Left cardiac atrium (tissue), 4 donors: ENCODE results near the gene SLITRK2. TPM values are rescaled to one million over a fixed set of nuclear protein-coding genes. Genes with fewer than 3 reads are reported as not detected.

Experiments used
- ATAC-seq, 2 donors: fragments of 200-7000 bp; cut with Tn5 transposase; one replicate each; pipeline ENCODE4 v1.9.1; 2020; ENCODE audit warnings: mild to moderate bottlenecking in 2 of 2, moderate library complexity in 2 of 2
- DNase-seq: peaks from one replicate; pipeline ENCODE4 v3.0.0-alpha.2; 2020
- intact Hi-C, 2 donors: fragments of 100-400 bp; cut with DNase I; formaldehyde crosslinking; loops; one replicate each; pipeline versions ENCODE4 v1.14.1 to v1.15.1; 2022 to 2023
- long read RNA-seq: library from polyadenylated mRNA; unstranded; transcript quantifications from one replicate; pipeline ENCODE4 v2.0.0, GENCODE V29; 2021
- total RNA-seq, 2 donors: library from RNA; stranded (reverse); fragmentation: NEBNext Ultra II Directional; extraction: Animal tissue kit (Norgen Biotek cat#: 25700); gene quantifications; one replicate each; pipeline ENCODE4 v1.2.1, GENCODE V29; 2021
- donor health status: DM: no; HTN: yes; CAD: no.
- donor health status: DM: no; HTN: yes; CAD: no; lungs with severe emphysema.
- donor health status: DM: yes; HTN: yes; CAD: no.
- donor health status: Dilated cardiomyopathy.

SLITRK2 gene, protein sequence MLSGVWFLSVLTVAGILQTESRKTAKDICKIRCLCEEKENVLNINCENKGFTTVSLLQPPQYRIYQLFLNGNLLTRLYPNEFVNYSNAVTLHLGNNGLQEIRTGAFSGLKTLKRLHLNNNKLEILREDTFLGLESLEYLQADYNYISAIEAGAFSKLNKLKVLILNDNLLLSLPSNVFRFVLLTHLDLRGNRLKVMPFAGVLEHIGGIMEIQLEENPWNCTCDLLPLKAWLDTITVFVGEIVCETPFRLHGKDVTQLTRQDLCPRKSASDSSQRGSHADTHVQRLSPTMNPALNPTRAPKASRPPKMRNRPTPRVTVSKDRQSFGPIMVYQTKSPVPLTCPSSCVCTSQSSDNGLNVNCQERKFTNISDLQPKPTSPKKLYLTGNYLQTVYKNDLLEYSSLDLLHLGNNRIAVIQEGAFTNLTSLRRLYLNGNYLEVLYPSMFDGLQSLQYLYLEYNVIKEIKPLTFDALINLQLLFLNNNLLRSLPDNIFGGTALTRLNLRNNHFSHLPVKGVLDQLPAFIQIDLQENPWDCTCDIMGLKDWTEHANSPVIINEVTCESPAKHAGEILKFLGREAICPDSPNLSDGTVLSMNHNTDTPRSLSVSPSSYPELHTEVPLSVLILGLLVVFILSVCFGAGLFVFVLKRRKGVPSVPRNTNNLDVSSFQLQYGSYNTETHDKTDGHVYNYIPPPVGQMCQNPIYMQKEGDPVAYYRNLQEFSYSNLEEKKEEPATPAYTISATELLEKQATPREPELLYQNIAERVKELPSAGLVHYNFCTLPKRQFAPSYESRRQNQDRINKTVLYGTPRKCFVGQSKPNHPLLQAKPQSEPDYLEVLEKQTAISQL
- total RNA-seq: under 1 TPM; 0.76 to 0.91 TPM
- long read RNA-seq, full-length matches to known transcripts: 1 of 2 reads
- long read RNA-seq, partial matches to known transcripts: 0 of 2 reads
- long read RNA-seq, other reads (novel, unspliced or antisense): 1 of 2 reads

DNA sequence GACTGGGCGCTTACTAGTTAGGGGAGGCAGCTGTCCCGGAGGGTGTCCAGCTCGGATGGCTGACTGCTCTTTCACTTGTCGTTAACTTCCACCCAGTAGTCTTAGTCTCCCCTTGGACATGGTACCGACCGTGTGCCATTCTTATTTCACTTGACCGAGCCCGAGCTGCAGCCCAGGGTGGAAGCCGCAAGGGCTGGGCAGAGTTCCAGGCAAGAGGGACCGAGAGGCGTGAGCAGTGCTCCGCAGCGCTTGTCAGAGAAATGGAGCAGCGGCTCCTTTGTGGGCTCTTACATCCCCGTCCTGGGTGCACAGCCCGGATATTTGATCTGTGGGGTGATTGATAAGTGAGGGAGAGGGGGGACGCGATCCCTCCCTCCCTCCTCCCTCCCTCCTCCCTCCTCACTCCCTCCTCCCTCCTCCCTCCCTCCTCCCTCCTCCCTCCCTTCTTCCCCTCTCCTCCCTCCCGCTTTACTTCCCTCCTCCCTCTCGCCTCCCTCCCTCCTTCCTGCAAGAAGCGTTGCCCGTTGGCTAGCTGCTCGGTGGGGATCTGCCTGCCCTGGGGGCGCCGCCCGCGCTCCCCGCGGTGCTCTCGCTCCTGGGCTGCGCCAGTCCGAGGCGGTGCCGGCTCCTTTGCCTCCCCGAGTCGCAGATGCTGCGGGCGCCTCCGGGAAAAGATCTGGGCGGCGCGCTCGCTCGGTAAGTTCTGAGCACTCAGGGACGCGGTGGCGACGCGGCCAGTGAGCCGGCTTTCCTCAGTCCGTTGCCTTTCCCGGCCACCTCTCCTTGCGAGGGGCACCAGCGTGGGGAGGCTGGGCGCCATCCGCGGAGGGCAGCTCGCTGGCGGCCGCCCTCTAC is at the start of gene SLITRK2:
Gene SLITRK2 (plus strand): TSS at position 499 of the 855 bp plus-strand sequence. CDS start 4,597 bp downstream, outside the sequence.
- no peak for DNase-seq
- peak; percentile 52 to 79 for ATAC-seq
- intact Hi-C loops: no loop called here

- intact Hi-C loops: no loop called here
- DNase-seq (no peak), ATAC-seq (no peak)
Measured at GRCh38 chrX:145773006-145773405, 44.6 kb upstream of the SLITRK2 start.

DNA sequence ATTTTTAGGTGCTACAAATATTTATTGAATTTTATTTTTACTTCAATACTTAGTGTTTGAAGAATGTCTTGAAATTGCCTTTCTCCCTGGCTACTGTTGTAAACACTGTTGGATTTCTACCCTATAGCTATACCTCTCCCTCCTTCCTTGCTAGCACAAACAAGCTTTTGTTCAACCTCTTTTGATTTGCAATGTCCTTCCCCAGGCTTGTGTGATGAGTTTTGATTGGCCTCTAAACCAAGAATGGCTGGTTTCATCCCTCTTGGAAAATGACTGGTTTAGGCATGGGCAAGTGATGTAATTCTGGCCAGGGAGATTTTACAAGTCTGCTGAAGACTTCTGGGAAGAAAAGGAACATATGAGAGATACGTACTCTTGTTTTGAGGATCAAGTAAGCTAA is 25.3 kb upstream of the SLITRK2 start:
- DNase-seq: no peak
- ATAC-seq: no peak
- intact Hi-C loops: no loop called here

DNA sequence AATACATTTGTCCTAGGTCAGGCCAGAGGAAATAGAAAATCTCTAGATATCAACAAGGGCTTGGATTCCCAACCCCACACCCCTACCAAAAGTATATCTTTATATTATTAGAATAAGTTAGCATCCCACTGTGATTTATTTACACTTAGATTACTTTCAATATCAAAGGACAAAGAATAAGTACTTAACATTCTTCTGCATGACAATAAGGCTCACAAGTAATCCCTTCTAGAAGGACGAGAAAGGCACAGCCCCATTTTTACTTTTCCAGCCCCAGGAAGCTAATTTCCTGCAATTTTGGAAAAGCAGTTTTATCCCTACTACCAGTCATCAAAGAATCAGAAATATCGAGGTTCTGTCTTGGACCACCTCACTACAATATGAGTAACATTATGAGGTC is 14.1 kb upstream of the SLITRK2 start:
- ATAC-seq: no peak
- intact Hi-C loops: no loop called here
- DNase-seq: no peak

DNA sequence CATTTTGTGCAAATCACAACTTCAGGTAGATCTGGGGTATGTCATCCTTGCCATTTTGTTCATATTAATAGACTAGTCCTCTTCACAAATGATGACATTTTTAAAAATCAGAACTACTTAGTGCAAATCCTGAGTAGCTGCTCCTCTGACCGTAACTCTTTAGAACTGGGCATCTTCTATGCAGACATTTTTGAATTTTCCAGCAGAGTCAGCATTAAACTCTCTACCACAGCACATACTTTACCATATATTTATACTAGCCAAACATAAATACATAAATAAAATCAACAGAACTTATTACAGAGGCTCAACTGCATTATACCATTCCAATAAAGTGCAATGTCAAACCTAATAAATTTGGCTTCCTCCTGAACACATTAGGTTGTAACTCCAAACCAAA is 4.5 kb upstream of the SLITRK2 start:
- DNase-seq (no peak), ATAC-seq (no peak)
- intact Hi-C loops: no loop called here

DNA sequence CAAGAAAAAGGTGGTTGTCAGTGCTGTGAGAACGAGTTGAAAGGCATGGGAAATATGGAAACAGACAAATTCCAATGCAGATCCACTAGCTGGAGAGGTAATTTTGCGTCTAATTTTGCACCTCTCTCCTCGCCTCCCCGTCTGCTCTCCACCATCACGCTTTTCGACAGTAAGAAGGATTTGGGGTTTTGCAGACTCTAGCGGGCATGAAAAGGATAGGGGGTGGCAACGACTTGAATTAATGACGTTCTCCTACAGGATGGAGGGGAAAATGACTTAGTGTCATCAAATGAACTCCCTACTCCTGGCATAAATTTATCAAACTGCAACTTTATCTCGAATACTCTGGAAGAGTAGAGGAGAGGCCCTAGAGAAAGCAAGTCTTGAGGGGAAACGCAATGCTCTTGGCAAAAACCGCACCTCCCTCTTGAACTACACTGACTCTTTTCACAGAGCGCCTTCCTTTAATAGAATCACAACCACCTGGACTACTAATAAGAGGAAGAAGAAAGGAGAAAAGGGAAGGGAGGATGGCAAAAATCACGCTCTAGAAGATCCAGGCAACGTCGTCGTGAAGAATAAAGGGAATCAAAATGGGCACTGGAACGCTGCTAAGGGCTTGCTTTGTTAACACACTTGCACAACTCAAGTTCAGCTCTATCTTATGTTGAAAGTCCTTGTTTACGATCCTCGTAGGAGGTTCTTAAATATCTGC is 871 bp upstream of the SLITRK2 start:
- intact Hi-C loops: no loop called here
- ATAC-seq (peak in 1 of 2 donors; percentile 40), DNase-seq (no peak)

DNA sequence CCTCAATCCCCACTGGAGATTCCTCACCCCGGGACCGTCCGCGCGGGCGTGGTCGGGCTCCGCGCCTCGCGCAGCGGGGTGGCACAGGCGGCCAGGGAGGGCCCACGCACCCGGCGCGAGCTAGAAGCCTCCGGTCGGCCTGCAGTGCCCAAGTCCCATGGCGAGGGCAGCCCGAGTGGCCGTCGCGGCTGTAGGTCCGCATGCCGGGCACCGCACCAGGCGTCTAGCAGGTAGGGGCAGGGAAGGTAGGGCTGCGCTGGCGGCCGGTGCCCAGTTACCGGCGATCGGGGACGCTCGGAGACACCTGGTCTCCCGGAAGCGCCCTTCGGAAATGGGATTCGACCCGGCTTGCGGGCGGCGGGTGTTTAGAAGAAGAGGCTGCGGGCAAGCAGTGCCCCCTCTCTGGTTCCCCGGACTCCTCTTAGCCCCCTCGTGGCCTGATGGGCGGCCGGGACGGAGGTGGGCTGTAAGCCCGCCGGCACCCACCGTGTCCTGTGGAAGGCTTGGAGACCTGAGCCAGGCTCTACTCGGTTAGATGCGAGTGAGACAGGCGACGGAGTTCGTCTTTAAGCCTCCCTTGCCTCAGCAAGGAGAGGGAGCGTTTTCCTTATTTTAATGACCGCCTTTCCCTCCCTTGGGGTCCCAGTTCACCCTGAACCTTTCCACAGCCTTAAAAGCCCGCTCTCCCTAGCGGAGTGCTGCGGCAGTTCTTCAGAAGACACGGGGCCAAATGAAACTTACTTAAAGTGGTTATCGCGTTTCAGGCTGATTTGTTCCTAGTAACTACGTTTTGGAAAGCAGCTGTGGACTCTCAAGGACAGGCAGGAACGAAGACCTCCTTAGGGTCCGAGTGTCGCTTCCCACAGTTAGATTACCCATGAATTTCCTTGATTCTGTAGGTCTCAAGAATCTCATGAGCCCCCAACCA is 821 bp downstream of the SLITRK2 start:
- intact Hi-C loops: no loop called here
- peak; percentile 21 to 69 for ATAC-seq
- DNase-seq: no peak

GRCh38 chrX:145820825-145821224 is 3.2 kb downstream of the SLITRK2 start:
- intact Hi-C loops: no loop called here
- no peak for DNase-seq
- no peak for ATAC-seq

- intact Hi-C loops: no loop called here
- ATAC-seq (no peak), DNase-seq (peak; percentile 26)
Measured at GRCh38 chrX:145821291-145821897, 3.8 kb downstream of the SLITRK2 start.

DNA sequence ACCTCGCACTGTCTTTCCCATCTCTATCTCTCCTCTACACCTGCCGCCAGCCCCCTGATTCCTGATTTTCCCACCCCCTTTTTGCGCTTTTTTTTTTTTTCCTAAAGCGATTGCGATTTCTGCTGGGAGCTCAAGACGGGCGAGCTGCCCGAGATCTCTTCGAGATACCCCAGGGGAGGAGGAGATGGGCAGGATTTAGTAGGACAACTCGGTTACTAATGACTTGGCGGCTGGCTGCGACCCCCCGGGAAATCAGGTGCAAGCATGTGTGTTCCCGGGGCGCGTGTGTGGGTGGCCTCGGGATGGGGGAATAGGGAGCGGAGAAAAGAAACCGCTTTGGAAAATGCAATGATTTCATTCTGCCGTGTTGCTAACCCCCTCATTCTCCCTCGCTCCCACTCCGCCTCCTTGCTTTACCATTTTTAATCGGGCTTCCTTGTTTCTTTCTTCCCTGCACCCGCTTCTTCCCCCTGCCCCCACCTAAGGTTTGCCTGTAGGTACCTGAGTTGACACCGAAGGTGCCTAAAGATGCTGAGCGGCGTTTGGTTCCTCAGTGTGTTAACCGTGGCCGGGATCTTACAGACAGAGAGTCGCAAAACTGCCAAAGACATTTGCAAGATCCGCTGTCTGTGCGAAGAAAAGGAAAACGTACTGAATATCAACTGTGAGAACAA is 4.4 kb downstream of the SLITRK2 start:
- intact Hi-C loops: no loop called here
- DNase-seq (no peak), ATAC-seq (no peak)

DNA sequence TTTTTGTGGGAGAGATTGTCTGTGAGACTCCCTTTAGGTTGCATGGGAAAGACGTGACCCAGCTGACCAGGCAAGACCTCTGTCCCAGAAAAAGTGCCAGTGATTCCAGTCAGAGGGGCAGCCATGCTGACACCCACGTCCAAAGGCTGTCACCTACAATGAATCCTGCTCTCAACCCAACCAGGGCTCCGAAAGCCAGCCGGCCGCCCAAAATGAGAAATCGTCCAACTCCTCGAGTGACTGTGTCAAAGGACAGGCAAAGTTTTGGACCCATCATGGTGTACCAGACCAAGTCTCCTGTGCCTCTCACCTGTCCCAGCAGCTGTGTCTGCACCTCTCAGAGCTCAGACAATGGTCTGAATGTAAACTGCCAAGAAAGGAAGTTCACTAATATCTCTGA is 5.5 kb downstream of the SLITRK2 start:
- no peak for DNase-seq
- intact Hi-C loops: no loop called here
- no peak for ATAC-seq

- no peak for ATAC-seq
- no peak for DNase-seq
- intact Hi-C loops: no loop called here
Measured at GRCh38 chrX:145825896-145826295, 8.3 kb downstream of the SLITRK2 start.

DNA sequence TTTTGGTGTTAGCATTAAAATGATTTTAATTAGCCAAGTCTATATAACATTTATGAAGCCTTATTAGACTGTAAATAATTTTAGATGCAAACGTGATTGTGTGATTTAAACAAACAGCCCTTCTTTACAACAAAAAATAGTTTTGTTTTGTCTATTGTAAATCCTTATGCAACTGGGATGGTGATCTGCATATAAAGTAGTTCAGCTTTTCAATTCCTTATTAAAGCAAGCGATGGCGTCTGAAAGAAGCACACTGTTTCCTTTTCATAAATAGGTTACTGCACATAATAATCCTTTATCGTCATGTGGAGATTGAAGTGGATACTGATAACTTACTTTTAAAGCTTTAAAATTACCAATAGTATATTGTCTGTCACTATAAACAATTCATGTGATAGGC is 8.8 kb downstream of the SLITRK2 start:
- no peak for DNase-seq
- ATAC-seq: no peak
- intact Hi-C loops: no loop called here

DNA sequence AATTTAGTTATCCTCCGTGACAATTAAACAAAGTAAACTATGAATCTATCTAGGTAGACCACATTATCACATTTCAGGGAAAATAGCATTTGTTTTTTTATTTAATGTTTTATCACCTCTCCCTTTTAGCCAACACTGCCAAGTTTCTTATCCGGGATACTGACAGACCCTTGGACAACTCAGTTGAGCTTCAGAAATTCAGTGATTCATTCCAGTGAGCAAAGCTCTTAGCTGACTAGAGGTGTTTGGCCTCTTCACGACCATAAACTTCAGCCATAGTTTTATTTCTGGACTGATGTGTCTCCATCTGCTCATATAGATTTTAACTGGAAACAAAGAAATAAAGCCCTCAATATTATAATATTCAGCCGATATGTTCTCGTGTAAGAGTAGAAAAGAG is 15.2 kb downstream of the SLITRK2 start:
- intact Hi-C loops: no loop called here
- DNase-seq: no peak
- peak in 1 of 2 donors; percentile 85 for ATAC-seq

GRCh38 chrX:145840531-145840930 is 22.9 kb downstream of the SLITRK2 start:
- intact Hi-C loops: no loop called here
- ATAC-seq (no peak), DNase-seq (no peak)

- intact Hi-C loops: no loop called here
- peak; percentile 58 to 61 for ATAC-seq
- no peak for DNase-seq
Measured at GRCh38 chrX:145843146-145843904, 25.7 kb downstream of the SLITRK2 start.
